ENCODE measurements around the gene ACVRL1.

The ACVRL1 gene

DNA sequence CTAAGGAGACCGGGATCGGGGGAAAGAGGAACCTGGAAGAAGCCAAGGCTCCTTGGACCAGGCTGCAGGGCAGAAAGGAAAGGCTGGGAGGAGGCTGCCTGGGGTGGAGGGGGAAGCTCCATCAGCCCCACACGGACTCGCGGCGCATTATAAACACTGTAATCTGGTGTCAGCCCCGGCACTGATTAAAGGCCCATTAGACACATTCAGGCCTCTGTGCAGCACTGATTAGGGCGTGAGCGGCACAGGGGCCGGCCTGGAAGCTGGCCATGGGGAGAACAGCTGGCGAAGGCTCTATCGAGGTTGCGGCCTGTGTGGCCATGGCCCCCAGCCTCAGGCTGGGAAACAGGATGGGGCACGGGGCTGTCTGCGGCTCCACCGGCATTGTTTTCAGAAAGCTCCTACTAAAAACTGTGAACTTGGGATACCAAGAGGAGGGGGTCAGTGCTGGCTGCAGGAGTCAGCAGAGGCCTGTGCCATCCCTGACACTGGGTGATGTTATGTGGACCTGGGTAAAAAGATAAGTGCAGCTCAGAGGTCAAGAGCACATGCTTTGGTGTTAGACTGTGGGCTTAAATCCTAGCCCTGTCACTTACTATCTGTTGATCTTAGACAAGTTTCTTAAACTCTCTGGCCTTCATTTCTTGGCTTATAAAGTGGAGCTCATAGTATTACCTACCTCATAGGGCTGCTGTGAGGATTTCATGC, 10.6 kb downstream of the ACVRL1 start:
- DNase-seq = no peak

DNA sequence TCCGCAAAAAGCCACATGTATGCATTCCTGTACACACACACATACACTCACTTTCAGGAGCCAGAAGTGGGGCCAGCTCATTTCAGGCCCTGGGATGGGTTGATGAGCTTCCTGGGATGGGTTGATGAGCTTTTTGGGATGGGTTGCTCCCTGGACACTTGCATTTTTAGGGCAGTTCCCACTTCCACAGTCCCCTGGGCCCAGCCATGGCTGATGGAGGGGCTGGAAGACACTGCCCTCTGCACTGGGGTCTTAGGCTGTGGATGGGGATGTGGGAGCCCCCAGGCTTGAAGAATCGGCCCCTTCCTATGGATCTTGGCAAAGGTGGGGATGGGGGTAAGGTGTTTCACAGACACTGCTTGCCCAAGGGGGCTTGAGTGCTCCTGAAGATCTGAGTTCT, 12.7 kb downstream of the ACVRL1 start:
- DNase-seq = no peak

- no peak for DNase-seq
Measured at GRCh38 chr12:51921017-51921725, 13.9 kb downstream of the ACVRL1 start.

GRCh38 chr12:51922146-51922545, 14.8 kb downstream of the ACVRL1 start:
- DNase-seq = no peak

GRCh38 chr12:51922762-51923505, 15.6 kb downstream of the ACVRL1 start:
- DNase-seq = no peak

DNA sequence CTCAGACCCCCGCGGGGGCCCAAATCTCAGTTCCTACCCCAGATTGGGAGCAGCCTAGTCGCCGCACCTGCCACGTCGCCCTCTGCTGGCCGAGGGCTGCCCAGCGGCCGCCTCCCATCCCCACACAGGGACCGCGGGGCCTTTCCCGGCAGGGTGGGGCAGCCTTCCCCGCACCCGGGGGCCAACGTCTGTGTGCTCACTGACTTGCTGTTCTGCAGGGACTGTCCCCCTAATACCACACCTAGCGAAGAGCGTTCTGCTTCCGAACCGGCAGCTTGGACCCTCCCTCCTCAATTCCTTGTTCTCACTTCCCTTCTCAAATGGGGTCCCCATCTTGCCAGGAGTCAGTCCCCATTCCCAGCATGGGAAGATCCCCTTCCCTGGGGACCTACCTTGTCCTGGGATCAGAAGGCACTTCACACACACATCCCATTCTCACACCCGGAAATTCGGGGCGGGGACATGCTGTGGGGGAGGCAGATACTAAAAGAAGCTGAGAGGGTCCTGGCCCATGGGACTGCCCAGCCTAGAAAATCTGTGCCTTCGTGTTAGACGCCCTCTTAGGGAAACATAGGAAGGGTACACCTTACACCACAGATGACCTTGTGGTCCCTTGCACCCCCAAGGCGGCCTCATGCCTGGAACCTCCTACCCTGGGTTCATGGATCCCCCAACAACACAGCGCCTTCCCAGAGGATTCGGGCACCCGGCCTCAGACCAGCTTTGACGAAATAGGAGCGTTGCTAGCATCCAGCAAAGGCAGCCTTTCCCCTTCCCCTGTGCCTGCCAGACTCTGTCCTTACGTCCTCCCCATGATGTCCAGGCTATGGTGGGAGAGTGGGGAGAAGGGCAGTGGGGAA, 16.4 kb downstream of the ACVRL1 start:
- DNase-seq = no peak

DNA sequence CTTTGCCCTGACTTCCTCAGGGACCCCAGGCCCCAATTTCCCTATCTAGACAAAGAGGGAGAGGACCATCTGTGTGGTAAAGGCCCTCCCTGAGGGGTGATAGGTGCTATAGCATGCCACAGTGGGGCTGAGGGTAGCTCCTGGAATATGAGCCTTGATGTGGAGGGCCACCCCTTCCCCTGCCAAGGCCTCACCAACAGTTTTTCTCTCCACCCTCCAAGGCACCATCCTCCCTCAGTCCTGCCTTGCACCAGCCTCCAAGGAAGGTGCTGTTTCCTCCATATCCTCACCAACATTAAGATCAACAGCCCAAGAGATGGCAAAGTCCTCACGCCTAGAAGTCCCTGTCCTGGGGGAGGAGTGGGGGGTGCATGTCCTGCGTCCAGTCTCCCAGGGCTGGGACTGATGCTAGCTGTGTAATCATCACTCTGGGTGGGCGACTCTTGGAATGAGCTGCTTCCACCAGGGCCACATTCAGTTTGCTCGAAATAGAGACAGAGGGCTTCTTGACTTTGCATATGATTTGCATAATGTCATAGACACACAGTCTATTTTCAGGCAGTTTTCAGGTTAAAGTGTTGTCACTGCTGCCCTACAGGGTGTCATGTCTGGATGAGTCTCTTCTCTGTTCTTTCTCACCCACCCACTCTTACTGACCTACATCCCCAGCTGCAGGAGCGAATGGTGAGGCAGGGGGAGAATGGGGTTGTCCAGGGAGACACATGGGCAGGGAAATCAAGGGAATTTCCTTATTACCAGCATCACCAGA, 17.4 kb downstream of the ACVRL1 start:
- DNase-seq = no peak

DNA sequence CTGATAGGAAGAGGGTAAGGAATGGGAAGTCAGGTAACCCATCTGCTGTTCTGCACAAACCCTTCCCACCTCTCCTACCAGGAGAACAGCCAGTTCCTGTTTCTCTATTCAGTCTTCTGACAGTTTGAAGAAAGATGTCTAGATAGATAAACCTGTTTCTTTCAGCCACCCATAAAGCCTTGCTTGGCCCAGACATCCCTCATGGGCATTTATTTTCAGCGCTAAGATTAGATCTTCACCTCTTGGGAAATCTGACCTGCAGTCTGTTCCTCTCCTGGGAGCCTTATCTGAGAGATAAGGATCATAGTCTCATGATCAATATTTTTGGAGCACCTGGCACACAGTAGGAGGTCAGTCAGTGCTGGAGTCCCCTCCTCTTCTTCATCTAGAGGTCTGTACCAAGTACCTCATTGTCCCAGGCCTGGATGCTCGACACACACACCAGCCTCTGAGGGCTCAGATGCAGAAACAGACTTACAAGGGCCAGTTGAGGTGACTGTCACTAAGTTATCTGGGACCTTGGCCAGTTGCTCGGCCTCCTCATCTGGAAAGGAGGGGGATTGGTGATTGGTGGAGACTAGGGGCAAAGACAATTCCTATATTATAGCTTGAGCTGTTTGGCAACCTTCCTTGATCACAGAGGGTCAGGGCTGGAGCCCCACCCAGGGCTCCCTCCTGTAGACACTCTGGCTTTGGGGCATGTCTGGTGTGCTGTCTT, 18.2 kb downstream of the ACVRL1 start:
- DNase-seq = peak; percentile 26

DNA sequence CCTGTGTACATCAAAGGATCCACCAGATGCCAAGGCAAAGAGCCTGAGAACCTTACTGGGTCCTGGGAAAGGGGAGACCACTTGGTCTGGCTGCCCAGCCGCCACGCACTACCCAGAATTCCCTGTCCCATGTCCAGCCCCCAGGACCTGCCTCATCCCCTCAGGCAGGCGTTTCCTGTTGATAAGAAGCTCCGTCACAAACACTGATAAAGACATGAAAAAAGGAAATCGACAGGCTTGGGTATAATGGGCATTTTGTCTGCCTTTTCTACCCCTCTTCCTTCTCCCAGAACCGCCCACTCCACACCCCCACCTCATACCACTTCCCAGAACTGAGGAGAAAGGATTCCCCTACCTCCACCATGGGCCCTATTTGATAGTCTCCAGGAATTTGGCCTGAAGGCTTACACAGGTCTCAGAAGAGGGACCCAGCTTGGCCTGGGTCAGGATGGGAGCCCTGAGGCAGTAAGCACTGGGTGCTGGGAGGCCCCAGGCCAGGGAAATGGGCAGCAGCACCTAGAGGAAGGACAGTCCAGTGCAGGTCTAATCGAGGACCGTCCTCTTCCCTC, 18.8 kb downstream of the ACVRL1 start:
- DNase-seq = peak; percentile 27

DNA sequence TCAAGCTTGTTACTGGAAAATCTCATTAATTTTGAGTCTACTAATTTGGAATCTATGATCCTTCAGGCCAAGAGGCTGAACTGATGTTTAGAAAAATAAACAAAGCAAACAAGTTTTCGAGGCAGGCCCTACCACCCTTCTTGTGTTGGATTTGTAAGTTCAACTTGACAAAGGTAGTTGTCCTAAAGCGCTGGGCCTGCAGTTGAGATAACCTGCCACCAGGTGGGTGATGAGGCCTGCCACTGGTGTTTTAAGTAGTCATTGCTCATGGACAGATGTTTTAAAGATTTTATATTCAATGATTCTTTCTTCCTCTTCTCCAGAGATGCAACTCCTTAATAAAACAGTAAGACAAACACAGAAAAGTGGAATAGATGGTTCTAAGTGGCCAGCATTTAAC, 19.4 kb downstream of the ACVRL1 start:
- DNase-seq = peak; percentile 45

- DNase-seq = no peak
Measured at GRCh38 chr12:51932218-51933076, 25.1 kb downstream of the ACVRL1 start.

DNA sequence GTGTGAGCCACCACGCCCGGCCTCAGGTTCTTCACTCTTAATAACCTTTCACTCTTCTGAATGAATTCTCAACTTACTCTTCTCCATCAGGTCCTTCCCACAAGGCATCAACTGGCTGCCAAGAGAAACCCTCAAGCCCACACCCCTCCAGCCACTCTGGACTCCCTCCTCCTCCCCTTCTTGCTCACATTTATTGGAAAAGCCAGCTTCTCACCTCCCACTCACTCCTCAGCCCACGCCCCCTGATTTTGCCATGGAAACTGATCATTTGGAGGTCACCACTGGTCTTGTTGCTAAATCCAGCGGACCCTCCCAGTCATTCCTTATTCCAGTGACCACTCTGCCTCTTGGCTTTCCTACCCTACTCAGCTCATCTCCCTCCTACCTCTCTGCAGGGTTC, 26.8 kb downstream of the ACVRL1 start:
- no peak for DNase-seq

DNA sequence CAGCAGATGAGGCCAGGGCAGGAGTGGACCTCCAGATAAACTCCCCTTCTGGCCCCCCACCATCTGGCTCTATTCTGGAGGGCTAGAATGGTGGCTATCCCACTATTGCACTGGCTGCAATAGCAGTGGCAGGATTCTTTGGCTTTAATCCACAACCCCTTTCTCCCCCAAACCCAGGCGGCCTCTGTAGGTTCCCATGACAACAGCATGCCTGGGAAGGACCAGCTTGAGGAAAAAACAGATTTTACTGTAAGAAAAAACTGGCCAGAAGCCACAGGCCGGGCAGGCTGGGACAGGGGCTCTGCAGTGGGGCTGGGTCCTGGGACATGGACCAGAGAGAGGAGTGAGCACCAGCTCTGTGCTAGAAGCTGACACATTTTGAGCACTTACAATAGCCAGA, 30.6 kb downstream of the ACVRL1 start:
- no peak for DNase-seq

- no peak for DNase-seq
Measured at GRCh38 chr12:51938726-51939125, 31.4 kb downstream of the ACVRL1 start.

DNA sequence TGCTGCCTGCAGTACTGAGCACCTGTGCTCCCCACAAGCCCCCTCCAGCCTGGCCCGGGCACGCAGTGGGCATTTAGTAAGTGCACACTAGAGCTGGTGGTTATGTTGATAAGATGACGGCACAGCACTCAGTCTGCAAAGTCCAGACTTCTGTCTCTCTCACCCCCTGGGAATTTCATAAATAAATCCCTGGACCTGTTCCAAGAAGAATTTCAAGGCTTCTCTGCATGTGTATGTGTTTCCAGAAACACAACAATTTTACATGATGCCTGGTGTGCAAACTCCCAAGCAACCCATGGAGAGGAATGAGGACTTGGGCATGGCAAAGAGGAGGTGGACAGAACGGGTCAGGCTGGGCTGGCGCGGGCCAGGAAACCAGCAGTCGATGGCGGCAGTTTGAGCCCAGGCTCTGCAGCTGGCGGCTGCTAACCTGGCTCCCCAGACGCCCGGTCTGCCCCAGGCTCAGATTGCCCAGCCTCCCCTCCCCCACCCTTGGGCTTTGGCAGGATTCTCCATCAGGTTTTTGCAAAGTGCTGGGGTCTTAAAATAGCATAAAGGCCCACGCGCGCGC, 33.8 kb downstream of the ACVRL1 start:
- no peak for DNase-seq

DNA sequence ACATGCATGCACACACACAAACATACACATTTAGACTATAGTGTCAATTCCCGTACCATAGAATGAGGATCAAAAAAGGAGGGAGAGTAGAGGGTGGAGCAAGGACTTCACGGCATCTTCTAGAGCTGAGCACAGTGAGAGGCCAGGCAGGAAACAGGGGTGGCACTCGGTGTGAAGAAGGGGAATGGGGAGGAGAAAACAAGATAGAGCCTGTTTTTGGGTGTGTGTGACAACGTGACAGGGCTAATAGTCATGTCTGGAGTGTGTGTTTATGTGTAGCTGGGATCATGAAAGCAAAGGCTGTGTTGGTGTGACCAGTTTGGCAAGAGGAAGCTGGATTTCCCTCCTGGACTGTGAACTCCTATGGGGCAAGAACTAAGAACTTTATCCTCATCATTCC, 34.3 kb downstream of the ACVRL1 start:
- DNase-seq = no peak

DNA sequence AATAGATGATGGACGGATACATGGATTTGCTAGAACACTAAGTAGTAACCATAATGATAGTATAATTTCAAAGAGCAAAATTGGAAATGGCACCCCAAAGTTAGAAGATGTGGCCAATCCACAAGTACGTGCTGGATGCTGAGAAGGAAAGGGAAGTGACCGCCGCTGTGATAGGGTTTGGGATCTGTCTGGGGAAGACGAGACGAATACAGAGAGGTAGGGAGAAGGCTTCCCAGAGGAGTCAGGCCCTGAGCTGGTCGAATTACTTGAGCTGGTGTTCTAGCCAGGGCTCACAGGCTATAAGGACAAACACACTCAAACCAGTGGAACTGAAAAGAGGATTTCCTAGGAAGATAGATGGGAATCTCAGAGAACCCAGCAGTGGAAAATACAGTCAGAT, 34.8 kb downstream of the ACVRL1 start:
- DNase-seq = no peak

GRCh38 chr12:51942501-51943000, 35.2 kb downstream of the ACVRL1 start:
- no peak for DNase-seq

GRCh38 chr12:51943346-51943745, 36.0 kb downstream of the ACVRL1 start:
- DNase-seq = no peak

Measured in GF-D8 (cell line).